Calu3 (cell line): ENCODE results near the gene PLBD2. TPM values are rescaled to one million over a fixed set of nuclear protein-coding genes. Genes with fewer than 3 reads are reported as not detected.

Source experiments
- BruUV-seq: library from RNA; stranded (reverse); fragments of 400-500 nt; replicated peaks from 2 replicates; lab custom pipeline; 2021; lab: Mats Ljungman, UMichigan
- CTCF ChIA-PET: fragments of 300-600 bp; sonication (Branson Sonifier 250); formaldehyde crosslinking; loops from one replicate; lab custom pipeline; 2022; ENCODE audit warnings: antibody characterized with exemption; lab: Charles Lee
- DNase-seq: peaks from one replicate; pipeline ENCODE4 v3.0.0; 2022
- H3K27ac Mint-ChIP-seq: one replicate; pipeline ENCODE4 v1.8.0; 2022; ENCODE audit warnings: mixed read lengths; ENCODE audit not compliant: unreplicated experiment
- H3K27me3 Mint-ChIP-seq: one replicate; pipeline ENCODE4 v1.8.0; 2022; ENCODE audit warnings: mixed read lengths; ENCODE audit not compliant: unreplicated experiment
- H3K36me3 Mint-ChIP-seq: one replicate; pipeline ENCODE4 v1.8.0; 2022; ENCODE audit warnings: mild to moderate bottlenecking, moderate library complexity, mixed read lengths; ENCODE audit not compliant: insufficient read depth, unreplicated experiment
- H3K4me1 Mint-ChIP-seq: one replicate; pipeline ENCODE4 v1.8.0; 2022; ENCODE audit warnings: mild to moderate bottlenecking, low read depth, mixed read lengths; ENCODE audit not compliant: unreplicated experiment
- H3K4me3 Mint-ChIP-seq: one replicate; pipeline ENCODE4 v1.8.0; 2022; ENCODE audit warnings: mild to moderate bottlenecking, low read depth, moderate library complexity, mixed read lengths; ENCODE audit not compliant: unreplicated experiment
- H3K9me3 Mint-ChIP-seq: one replicate; pipeline ENCODE4 v1.8.0; 2022; ENCODE audit warnings: low read depth, mixed read lengths; ENCODE audit not compliant: unreplicated experiment
- CTCF ChIP-seq: fragments of 200-600 bp; IDR thresholded peaks from one replicate; pipeline ENCODE4 v1.8.0; 2022; ENCODE audit warnings: antibody characterized with exemption; ENCODE audit not compliant: unreplicated experiment
- intact Hi-C: fragments of 100-400 bp; cut with micrococcal nuclease; formaldehyde crosslinking; loops from one replicate; pipeline ENCODE4 v1.10.0; 2022; ENCODE audit not compliant: unreplicated experiment
- total RNA-seq: library from RNA; stranded (reverse); gene quantifications from 2 replicates; pipeline ENCODE4 v1.2.3, GENCODE V29; 2022

PLBD2 gene
- total RNA-seq, 1 experiment from 2014 or later: 31.5 TPM

GRCh38 chr12:113320401-113320800 is 38.0 kb upstream of the PLBD2 start:
- no peak for TF ChIP-seq CTCF
- H3K4me3 Mint-ChIP-seq: no peak overlapping the region
- CTCF ChIA-PET: no interaction called here
- no peak for DNase-seq
- intact Hi-C loops: no loop called here
- no peaks in the 10 kb centered on the region for H3K9me3 Mint-ChIP-seq
- no peaks in the 10 kb centered on the region for H3K27me3 Mint-ChIP-seq
- H3K36me3 Mint-ChIP-seq: no peaks in the 10 kb centered on the region
- H3K4me1 Mint-ChIP-seq: no peaks in the 10 kb centered on the region
- H3K27ac Mint-ChIP-seq: no peak overlapping the region
- no TSS peak for BruUV-seq

GRCh38 chr12:113322343-113322742 is 36.0 kb upstream of the PLBD2 start:
- H3K27me3 Mint-ChIP-seq: no peaks in the 10 kb centered on the region
- intact Hi-C loops: no loop called here
- H3K4me3 Mint-ChIP-seq: no peak overlapping the region
- BruUV-seq: no TSS peak
- H3K36me3 Mint-ChIP-seq: no peaks in the 10 kb centered on the region
- TF ChIP-seq CTCF: no peak
- DNase-seq: no peak
- CTCF ChIA-PET: no interaction called here
- no peaks in the 10 kb centered on the region for H3K9me3 Mint-ChIP-seq
- no peaks in the 10 kb centered on the region for H3K4me1 Mint-ChIP-seq
- H3K27ac Mint-ChIP-seq: no peak overlapping the region

GRCh38 chr12:113325916-113326315 is 32.5 kb upstream of the PLBD2 start:
- Mint-ChIP-seq H3K27me3 (no peaks in the 10 kb centered on the region), H3K36me3 (peaks cover 9% of the 10 kb centered on the region), H3K27ac (no peak overlapping the region), H3K4me1 (no peaks in the 10 kb centered on the region), H3K9me3 (no peaks in the 10 kb centered on the region), H3K4me3 (no peak overlapping the region)
- CTCF ChIA-PET: no interaction called here
- TF ChIP-seq CTCF: no peak
- intact Hi-C loops: no loop called here
- no peak for DNase-seq
- no TSS peak for BruUV-seq

- Mint-ChIP-seq H3K4me1 (peaks cover 4% of the 10 kb centered on the region), H3K27me3 (no peaks in the 10 kb centered on the region), H3K27ac (no peak overlapping the region), H3K4me3 (no peak overlapping the region), H3K36me3 (peaks cover 13% of the 10 kb centered on the region), H3K9me3 (no peaks in the 10 kb centered on the region)
- no peak for DNase-seq
- CTCF ChIA-PET: no interaction called here
- intact Hi-C loops: no loop called here
- no peak for TF ChIP-seq CTCF
- BruUV-seq: no TSS peak
Observed at GRCh38 chr12:113326775-113327395, 31.5 kb upstream of the PLBD2 start.
